ENCODE results near the gene ZFAND6.

GRCh38 chr15:80155001-80155377, 95.5 kb downstream of the ZFAND6 start:
- TF ChIP-seq, protein P1, sequence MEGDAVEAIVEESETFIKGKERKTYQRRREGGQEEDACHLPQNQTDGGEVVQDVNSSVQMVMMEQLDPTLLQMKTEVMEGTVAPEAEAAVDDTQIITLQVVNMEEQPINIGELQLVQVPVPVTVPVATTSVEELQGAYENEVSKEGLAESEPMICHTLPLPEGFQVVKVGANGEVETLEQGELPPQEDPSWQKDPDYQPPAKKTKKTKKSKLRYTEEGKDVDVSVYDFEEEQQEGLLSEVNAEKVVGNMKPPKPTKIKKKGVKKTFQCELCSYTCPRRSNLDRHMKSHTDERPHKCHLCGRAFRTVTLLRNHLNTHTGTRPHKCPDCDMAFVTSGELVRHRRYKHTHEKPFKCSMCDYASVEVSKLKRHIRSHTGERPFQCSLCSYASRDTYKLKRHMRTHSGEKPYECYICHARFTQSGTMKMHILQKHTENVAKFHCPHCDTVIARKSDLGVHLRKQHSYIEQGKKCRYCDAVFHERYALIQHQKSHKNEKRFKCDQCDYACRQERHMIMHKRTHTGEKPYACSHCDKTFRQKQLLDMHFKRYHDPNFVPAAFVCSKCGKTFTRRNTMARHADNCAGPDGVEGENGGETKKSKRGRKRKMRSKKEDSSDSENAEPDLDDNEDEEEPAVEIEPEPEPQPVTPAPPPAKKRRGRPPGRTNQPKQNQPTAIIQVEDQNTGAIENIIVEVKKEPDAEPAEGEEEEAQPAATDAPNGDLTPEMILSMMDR (IDR thresholded peaks at IDR 0.05; ENCODE audit: poor library complexity), result no peak
- TF ChIP-seq EZH2 (IDR thresholded peaks at IDR 0.05; ENCODE audit: borderline replicate concordance), result no peak
